Measurements from ENCODE around the gene LIN37.

Gene LIN37

DNA sequence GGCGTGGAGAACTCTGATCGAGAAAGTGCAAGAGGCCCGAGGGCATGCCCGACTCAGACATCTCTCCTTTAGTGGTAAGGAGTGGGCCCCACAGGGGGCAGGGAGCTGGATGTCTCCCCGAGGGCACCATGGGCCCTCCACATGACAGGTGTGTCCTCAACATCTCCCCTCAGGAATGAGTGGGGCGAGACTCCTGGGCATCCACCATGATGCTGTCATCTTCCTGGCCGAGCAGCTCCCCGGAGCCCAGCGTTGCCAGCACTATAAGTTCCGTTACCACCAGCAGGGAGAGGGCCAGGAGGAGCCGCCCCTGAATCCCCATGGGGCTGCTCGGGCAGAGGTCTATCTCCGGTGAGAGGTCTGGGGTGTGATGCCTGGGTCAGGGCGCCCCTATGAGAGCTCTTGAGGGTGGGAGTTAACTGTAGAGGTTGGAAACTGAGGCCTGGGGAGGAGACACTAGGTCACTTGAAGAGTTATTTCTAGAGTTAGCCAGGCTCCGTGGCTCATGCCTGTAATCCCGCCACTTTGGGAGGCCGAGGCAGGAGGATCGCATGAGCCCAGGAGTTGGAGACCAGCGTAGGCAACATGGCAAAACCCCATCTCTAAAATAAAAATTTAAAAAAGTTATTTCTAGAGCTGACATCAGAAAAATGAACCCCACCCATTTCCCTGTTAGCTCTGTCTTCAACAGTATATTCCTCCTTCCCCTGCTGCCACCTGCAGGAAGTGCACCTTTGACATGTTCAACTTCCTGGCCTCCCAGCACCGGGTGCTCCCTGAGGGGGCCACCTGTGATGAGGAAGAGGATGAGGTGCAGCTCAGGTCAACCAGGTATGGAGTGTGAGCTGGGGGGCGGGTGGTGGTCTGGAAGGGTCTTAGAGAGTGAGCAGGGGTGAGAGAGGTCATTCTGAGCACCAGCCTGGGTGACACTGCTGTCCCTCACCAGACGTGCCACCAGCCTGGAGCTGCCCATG, 11.2 kb upstream of the LIN37 start:
- DNase-seq: no peak

DNA sequence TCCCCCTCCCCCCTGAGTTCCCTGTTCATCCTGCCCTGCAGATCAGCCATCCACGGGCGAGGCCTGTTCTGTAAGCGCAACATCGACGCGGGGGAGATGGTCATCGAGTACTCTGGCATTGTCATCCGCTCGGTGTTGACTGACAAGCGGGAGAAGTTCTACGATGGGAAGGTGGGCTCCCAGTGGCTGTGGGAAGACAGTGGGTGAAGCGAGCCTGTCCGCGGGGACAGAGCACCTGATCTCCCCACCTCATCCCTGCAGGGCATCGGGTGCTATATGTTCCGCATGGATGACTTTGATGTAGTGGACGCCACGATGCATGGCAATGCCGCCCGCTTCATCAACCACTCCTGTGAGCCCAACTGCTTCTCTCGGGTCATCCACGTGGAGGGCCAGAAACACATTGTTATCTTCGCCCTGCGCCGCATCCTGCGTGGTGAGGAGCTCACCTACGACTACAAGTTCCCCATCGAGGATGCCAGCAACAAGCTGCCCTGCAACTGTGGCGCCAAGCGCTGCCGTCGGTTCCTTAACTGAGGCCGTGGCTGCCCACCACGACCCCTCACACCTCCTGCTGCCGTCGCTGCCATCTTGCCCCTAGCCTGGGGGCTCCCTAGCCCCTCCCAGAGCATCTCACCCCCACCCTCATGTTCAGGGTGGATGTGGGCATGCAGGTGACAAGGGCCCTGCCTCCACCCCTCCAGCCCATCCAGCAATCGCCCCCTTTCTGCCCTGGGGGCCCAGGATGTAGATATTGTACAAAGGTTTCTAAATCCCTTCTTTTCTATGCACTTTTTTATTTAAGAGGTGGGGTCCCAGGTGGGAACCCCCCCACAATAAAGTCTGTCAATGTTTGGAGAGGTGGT, 10.1 kb upstream of the LIN37 start:
- DNase-seq: no peak

DNA sequence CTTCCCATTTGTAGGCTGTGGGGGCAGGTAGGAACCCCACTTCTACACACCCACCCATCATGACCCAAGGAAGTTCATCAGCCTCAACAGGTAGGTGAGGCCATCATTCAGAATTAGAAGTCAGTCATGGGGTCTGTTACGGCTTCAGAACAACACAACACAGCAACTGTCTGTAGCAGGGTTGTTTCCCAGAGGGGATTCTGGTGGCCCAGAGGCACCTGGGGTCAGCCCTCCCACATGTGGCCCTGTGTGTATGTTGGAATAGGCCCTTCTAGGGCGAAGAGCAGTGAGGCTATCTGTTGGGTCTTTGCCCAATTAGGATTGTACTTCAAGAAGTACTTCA, 9.5 kb upstream of the LIN37 start:
- no peak for DNase-seq

DNA sequence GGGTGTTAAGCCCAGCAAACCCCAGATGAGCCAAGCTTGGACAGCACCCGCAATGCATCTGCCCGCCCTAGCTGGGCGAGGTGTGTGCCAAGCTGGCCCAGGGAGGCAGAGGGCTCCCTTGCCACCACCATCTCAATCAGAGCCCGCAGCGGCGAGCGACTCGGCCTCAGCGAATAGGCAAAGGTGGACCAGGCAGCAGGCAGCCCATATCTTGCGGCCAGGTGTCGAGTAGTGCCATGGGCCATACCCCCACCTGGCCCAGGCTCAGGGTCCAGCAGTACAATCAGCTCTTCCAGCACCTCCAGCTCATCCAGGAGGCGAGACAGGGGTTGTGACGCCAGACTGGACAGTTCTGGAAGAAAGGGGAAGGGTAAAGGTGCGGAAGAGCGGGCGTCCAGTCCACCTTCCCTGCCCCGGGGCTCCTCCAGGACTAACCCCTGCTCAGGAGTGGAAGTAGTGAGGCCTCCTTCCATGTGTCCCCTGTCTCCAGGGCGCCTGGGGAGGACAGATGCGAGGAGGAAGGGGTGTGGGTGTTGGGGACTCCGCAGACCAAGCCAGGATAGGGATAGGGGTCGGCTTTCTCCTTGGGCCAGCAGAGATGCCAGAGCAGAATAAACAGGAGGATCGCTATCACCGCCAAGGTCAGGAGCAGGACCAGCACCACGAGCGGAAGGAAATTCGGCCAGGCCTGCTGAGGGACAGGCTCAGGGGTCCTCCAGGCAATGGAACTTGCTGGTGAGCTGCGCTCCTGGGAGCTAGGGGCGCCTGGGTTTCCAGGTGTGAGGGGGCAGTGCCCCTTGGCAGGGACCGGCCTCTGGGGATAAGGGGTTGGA, 8.9 kb upstream of the LIN37 start:
- DNase-seq: no peak

DNA sequence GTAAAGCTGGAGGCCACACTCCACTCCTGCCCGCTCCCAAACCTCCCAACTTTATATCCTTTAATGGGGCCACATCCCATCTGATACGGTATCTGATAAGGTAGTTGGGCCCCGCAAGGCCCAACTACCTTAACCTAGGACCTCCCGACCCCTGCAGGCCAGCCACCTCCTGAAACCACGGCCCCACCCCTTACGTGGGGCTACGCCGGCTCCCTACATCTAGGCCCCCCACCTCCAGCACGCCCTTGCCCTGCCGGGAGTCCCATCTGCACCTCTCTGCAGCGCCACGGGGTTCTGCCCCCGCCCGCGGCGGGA, 8.3 kb upstream of the LIN37 start:
- DNase-seq: no peak

DNA sequence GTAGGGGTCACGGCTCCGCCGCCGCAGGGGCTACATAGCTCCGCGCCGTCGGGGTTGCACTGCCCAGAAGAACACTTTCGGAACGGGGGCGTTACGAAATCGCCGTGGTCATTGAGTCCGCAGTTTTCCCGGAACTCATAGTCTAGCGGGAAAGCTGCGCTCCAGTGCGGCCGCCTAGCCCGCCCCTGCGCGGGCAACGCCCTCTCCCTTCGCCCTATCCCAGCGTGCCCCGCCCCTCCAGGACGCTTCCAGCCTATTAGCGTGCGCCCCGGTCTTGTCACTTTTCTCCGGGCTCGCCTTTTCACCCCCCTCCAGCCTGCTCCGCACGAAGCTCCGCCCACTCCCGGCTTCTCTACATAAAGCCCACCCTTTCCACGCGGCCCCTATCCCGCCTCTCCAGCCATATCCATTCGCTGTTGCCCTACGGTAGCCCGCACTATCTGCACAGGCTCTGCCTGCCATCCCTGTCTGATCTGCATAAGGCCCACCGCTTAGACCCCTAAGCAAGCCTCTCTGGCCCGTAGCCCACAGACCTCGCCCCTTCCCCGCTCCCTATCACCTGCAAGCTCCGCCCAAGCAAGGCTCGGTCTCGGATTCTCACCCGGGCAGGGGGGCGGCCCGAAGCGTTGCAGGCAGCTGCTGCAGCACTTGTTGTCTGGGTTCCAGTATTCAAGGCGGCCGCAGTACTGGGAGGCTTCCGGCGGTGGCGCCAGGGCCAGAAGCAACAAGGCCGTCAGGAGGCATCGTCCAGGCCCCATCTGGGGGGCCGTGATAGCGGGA, 7.8 kb upstream of the LIN37 start:
- peak; percentile 96 for DNase-seq

DNA sequence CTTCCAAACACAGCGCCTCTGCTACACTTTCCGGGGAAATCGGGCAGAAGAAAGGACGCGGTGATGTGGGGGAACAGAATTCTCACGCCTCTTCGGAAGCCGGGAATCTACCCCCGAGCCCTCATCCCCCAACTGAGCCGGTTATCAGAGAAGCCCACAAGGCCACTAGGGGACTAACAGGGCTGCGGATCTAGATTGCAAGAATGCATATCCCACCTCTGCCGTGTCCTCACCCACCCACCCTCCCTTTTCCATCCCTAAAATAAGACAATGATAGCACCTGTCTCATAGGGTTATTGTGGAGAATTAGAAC, 7.2 kb upstream of the LIN37 start:
- no peak for DNase-seq

DNA sequence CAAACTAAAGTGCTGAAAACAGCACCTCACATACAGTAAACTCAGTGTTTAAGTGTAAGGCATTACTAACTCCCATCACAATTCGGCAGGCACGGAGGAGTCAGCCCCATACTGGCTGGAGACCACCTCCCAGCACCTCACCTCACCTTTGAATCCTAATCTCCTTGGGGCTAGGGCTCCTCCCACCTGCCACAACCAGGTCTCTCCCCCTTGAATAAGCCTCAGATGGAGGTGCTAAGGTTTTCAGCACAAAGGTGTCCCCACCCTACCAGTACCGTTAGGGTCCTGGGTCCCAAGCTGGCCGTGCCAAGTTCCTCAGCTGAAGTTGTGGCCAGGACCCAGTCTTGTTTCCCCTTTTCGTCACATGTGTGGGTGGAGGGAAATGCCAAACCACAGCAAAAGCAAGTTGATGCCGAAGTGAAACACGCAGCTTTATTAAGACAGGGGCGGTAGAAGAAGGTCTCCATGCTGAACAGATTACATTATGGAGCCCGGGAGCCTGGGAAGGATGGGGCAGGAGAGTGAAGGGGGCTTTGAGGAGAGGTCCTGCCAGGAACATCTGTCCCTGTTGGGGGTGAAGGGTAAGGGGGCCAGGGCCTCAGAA, 6.2 kb upstream of the LIN37 start, which contains the start of gene IGFLR1:
TSS of gene IGFLR1 (minus strand) at position 332 of the 604 bp plus-strand sequence. CDS start 1,272 bp downstream, outside the sequence.
- no peak for DNase-seq

DNA sequence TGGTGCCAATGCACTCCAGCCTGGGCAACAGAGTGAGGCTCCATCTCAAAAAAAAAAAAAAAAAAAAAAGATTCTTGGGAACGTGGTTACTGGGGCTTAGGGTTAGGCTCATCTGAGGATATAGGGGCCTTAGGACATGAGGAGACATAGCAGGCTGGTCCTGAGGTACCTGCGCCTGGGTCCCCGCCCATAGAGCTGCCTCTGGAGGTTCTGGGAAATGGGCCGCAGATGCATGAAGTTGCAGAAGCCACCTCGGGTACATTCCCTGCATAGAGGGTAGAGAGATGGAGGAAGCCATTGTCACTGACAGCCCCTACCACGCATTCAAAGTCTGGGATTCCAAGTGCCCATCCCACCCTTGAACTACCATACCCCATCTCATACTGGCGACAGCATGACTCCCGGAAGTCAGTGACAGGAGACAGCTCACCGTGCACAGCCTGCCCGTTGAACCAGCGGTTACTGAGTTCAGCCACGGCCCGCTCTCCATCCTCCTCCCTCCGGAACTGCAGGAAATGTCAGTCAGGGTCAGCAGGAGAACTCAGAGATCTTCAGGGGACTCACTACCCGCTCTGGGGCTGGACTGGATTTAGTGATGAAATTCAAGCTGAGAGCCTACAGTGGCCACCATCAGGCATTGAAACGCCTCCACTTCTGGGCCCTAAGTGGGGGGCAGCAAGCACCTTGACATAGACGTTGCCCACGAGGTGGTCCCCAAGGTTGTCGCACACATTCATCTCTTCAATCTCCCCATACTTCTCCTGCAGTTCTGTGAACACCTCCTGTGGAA, 4.5 kb upstream of the LIN37 start:
- no peak for DNase-seq

DNA sequence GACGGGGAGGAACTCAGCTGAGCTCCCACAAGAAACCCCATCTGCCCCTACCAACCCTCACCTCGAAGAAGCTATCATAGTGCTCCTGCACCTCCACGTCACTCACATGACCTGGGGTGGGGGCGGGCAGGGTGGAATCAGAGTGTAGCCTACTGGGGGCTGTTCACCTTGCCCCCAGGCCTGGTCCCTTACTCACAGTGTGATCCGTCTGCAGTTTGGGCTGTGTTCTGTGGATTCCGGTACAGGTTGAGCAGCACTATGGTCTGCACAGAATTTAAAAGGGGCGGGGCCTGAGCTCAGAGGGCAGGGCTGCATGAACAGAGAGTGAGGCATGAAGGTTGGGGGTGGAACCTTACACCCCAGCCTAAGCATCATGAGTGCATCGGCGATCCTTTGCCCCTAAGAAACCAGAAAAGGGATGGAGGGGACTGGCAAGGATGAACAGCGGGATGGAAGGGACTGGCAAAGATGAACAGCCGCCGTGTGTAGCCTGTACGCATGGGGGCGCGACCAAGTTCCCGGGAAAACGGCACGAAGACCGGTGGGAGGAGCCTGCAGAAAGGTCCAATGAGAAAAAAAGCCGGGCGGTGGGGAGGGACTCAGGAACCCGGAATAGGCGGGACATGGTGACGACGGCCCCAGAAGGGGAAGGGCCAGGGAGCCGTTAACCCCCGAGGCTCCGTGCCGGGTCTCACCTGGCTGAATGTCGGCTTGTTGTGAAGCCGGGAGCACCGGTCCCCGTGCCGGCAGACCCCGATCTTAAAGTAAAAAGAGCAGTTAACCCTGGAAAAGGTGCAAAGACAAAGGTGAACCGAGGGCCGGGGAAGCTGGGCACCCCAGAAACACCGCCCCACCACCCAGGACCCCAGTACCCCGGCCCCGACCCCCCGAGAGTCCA, 3.7 kb upstream of the LIN37 start:
- DNase-seq: peak; percentile 97

DNA sequence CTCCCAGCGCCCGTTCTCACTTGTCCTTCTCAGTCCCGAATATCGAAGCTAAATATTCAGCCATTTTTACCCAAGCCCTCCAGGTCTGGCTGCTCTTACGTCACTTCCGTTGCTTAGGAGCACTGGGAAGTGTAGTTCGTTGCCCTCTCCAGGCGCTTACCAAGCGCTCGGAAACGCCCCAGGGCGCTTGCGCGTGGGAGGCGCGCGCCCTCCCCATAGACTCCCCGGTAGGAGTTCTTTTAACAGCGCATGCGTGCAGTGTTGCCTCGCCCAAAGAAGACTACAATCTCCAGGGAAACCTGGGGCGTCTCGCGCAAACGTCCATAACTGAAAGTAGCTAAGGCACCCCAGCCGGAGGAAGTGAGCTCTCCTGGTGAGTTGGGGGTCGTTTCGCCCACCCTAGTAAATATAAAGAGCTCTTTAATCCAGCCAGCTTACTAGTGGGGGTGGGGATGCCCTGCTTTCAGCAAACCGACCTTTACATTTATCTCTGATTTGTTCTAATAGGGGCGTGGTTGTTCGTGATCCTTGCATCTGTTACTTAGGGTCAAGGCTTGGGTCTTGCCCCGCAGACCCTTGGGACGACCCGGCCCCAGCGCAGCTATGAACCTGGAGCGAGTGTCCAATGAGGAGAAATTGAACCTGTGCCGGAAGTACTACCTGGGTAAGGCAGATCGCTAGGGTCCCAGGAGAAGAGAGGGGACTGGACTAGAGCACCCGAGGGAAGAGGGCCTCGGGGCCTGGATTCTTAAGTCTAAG, 2.9 kb upstream of the LIN37 start, which contains the start of the genes PSENEN and U2AF1L4:
TSS of gene PSENEN (plus strand) at position 324 of the 759 bp plus-strand sequence. CDS start at position 604, 280 bp downstream.
TSS of gene U2AF1L4 (minus strand) at position 91 of the 759 bp plus-strand sequence. CDS start at position 64, 27 bp downstream.
- DNase-seq: peak; percentile 99

DNA sequence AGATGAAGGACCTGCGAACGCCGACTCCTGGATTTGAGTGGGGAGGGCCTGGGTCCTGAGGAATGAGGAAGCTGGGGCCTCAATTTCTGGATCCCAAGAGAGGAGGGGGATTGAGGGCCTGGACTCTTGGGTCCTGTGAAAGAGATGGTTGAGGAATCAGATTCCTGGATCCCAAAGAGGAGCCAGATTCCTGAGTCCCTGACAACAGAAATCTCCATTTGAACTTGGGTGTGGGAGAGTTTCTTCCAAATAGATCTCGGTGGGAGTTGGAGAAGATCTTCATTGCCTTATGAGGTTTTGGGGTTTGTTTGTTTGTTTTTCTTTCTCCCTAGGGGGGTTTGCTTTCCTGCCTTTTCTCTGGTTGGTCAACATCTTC, 2.3 kb upstream of the LIN37 start:
- no peak for DNase-seq

DNA sequence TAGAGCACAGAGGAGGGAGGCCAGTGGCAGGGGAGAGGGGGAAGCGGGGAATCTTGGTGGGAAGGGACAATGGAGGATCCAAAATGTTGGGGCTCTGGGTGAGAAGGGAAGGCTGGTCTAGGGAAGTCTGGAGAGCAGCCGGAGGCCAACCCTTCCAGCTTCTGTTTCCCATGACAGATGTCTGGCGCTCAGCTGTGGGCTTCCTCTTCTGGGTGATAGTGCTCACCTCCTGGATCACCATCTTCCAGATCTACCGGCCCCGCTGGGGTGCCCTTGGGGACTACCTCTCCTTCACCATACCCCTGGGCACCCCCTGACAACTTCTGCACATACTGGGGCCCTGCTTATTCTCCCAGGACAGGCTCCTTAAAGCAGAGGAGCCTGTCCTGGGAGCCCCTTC, 1.8 kb upstream of the LIN37 start:
- no peak for DNase-seq

DNA sequence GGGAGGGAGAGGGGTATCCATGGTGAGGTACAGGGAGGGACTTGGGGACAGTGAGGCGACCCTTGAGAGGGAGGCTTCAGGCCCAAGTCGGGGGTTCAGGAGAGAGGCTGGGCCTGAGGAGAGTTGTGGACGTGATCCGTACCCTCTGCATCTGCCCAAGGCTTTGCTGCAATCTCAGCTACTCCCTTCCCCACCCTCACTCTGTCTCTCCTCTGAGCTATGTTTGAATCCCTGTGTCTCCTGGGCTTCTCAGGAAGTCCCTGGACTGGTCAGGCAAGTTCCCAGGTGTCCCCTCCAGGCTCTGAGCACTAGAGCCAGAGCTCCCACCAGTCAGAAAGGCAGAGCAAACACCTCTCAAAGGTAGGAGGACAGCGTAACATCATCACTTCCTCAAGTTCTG, 1.8 kb downstream of the LIN37 start:
- DNase-seq: no peak

DNA sequence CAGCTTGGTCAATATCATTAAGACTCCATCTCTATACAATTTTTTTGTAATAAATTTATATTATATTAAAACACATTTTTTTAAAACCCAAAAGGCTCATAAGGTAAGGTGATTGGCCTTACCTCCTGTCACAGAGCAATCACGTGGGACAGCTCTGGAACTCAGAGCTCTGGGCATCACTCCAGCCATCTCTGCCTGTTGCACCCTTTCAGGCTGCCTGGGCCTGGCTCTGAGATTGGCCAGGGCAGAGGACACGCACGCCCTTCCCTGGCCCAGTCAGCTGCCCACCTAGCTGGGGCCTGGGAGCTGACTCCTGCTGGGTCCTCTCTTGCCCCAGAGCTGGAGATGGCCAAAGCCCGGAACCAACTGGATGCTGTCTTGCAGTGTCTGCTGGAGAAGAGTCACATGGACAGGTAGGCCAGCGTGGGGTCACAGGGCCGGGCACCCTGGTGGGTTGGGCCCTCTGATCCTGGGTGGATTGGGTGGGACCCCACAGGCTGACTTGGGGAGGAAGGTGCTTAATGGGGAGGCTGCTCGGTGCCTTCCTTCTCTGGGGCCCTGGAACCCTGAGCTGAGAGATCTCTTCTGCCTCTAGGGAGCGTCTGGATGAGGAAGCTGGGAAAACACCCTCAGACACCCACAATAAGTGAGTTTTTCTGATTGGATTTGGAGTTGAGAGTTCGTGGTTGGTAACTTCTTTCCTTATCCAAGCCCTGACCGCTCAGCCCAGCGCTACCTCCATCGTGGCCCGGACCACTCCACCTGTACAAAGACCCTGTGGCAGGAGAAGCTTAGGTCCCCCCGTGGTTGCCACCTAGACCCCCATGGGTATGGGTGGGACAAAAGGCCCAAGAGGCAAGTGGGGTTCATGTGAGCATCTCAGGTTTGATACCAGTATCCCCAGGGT, 3.7 kb downstream of the LIN37 start:
- DNase-seq: no peak

DNA sequence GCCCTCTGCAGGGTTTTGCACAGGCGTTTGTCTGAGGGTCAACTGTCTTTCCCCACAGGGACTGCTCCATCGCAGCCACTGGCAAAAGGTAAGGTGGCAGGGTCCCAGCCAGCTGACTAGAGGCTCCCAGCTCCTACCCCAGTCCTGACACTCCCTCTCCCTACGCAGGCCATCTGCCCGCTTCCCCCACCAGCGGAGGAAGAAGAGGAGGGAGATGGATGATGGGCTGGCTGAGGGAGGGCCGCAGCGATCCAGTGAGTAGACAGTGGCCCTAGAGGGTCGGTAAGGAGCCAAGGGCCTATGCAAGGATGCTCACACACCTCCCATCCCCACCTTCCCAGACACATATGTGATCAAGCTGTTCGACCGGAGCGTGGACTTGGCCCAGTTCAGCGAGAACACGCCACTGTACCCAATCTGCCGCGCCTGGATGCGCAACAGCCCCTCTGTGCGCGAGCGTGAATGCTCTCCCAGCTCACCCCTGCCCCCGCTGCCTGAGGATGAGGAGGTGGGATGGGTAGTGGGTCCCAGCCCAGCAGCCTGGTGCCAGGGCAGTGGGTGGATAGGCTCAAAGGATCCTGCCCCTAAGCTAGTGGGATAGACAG, 4.5 kb downstream of the LIN37 start:
- no peak for DNase-seq

DNA sequence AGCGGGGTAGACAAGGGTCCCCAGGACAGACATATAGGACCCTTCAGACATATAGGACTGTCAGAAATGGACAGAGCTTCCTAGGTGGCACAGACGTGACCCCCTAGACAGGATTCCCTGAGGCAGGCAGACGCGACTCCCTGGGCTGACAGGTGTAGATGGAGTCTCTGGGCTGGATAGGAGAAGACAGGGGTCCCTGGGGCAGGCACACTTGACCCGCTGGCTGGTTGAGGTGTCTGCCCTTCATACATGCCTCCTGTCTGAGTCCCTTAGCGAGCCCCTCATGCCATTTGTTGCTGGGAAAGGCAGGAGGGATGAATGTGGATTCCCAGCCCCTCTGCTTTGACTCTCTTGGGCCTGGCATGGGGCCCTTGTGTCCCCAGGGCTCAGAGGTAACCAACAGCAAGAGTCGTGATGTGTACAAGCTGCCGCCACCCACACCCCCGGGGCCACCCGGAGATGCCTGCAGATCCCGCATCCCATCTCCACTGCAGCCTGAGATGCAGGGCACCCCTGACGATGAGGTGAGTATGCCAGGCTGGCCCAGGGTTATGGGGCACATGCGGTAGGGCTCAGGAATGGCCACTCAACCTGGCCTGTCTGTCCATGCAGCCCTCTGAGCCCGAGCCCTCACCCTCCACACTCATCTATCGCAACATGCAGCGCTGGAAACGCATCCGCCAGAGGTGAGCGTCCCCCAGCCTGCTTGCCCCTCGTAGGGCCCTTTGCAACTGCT, 5.4 kb downstream of the LIN37 start:
- DNase-seq: no peak
